Stimulated activated effector memory CD8-positive, alpha-beta T cell treated with anti-CD3 and anti-CD28 coated beads, Interleukin-12 subunit alpha, Interleukin-12 subunit beta, amount 100 ng/mL, for 72 hours (primary cell): ENCODE results near the gene SLC26A4.

Source experiments
- ATAC-seq: fragments of 150-1000 bp; cut with Tn5 transposase; 2 replicates; pipeline ENCODE4 v1.10.0; 2021
- DNase-seq, 2 donors: peaks; one replicate each; pipeline ENCODE4 v3.0.0; 2021 to 2022; ENCODE audit warnings: low spot score in 2 of 2
- H3K27ac Mint-ChIP-seq: one replicate; pipeline ENCODE4 v1.8.0; 2022; ENCODE audit warnings: mild to moderate bottlenecking, mixed read lengths
- H3K36me3 Mint-ChIP-seq: one replicate; pipeline ENCODE4 v1.8.0; 2022; ENCODE audit warnings: mild to moderate bottlenecking, mixed read lengths
- H3K4me1 Mint-ChIP-seq: one replicate; pipeline ENCODE4 v1.8.0; 2022; ENCODE audit warnings: mixed read lengths
- H3K4me3 Mint-ChIP-seq: one replicate; pipeline ENCODE4 v1.8.0; 2022; ENCODE audit warnings: mild to moderate bottlenecking, mixed read lengths
- H3K9me3 Mint-ChIP-seq: one replicate; pipeline ENCODE4 v1.8.0; 2022; ENCODE audit warnings: mixed read lengths

Gene SLC26A4

GRCh38 chr7:107642501-107642900, 18.1 kb upstream of the SLC26A4 start:
- H3K9me3 Mint-ChIP-seq: peaks cover 5% of the 10 kb centered on the region
- H3K36me3 Mint-ChIP-seq: no peaks in the 10 kb centered on the region
- no peak overlapping the region for H3K27ac Mint-ChIP-seq
- DNase-seq (no peak), ATAC-seq (no peak)
- no peak overlapping the region for H3K4me3 Mint-ChIP-seq
- H3K4me1 Mint-ChIP-seq: peaks cover 11% of the 10 kb centered on the region

GRCh38 chr7:107643407-107643806, 17.2 kb upstream of the SLC26A4 start:
- peaks cover 4% of the 10 kb centered on the region for H3K9me3 Mint-ChIP-seq
- H3K36me3 Mint-ChIP-seq: no peaks in the 10 kb centered on the region
- H3K4me3 Mint-ChIP-seq: no peak overlapping the region
- ATAC-seq (no peak), DNase-seq (no peak)
- peaks cover 8% of the 10 kb centered on the region for H3K4me1 Mint-ChIP-seq
- H3K27ac Mint-ChIP-seq: no peak overlapping the region

GRCh38 chr7:107643938-107644308, 16.7 kb upstream of the SLC26A4 start:
- Mint-ChIP-seq H3K4me3 (no peak overlapping the region), H3K9me3 (peaks cover 4% of the 10 kb centered on the region), H3K36me3 (no peaks in the 10 kb centered on the region), H3K27ac (no peak overlapping the region), H3K4me1 (peaks cover 6% of the 10 kb centered on the region)
- ATAC-seq (no peak), DNase-seq (no peak)

GRCh38 chr7:107644309-107644974, 16.2 kb upstream of the SLC26A4 start:
- ATAC-seq (no peak), DNase-seq (no peak)
- Mint-ChIP-seq H3K36me3 (no peaks in the 10 kb centered on the region), H3K27ac (no peak overlapping the region), H3K9me3 (peaks cover 4% of the 10 kb centered on the region), H3K4me1 (peaks cover 6% of the 10 kb centered on the region), H3K4me3 (no peak overlapping the region)

- no peak overlapping the region for H3K4me3 Mint-ChIP-seq
- ATAC-seq: no peak
- H3K9me3 Mint-ChIP-seq: no peaks in the 10 kb centered on the region
- H3K36me3 Mint-ChIP-seq: no peaks in the 10 kb centered on the region
- DNase-seq: no peak
- peaks cover 6% of the 10 kb centered on the region for H3K4me1 Mint-ChIP-seq
- no peak overlapping the region for H3K27ac Mint-ChIP-seq
These were observed 8.0 kb upstream of the SLC26A4 start for GRCh38 chr7:107652642-107653041.

GRCh38 chr7:107658467-107658866, 2.2 kb upstream of the SLC26A4 start:
- H3K36me3 Mint-ChIP-seq: no peaks in the 10 kb centered on the region
- no peak for DNase-seq
- H3K27ac Mint-ChIP-seq: no peak overlapping the region
- no peak overlapping the region for H3K4me3 Mint-ChIP-seq
- no peaks in the 10 kb centered on the region for H3K9me3 Mint-ChIP-seq
- H3K4me1 Mint-ChIP-seq: peaks cover 38% of the 10 kb centered on the region
- ATAC-seq: no peak

GRCh38 chr7:107659666-107660065, 962 bp upstream of the SLC26A4 start:
- DNase-seq (peak in 1 of 2 donors; percentile 67), ATAC-seq (peak; percentile 88)
- Mint-ChIP-seq H3K9me3 (no peaks in the 10 kb centered on the region), H3K36me3 (no peaks in the 10 kb centered on the region), H3K4me3 (peak overlapping the region; percentile 80), H3K27ac (peak overlapping the region; percentile 4), H3K4me1 (peaks cover 38% of the 10 kb centered on the region)

- peak; percentile 18 to 77 for DNase-seq
- H3K36me3 Mint-ChIP-seq: no peaks in the 10 kb centered on the region
- no peak overlapping the region for H3K27ac Mint-ChIP-seq
- peak overlapping the region; percentile 80 for H3K4me3 Mint-ChIP-seq
- no peaks in the 10 kb centered on the region for H3K9me3 Mint-ChIP-seq
- peak; percentile 58 for ATAC-seq
- H3K4me1 Mint-ChIP-seq: peaks cover 31% of the 10 kb centered on the region
These were observed 645 bp downstream of the SLC26A4 start for GRCh38 chr7:107661081-107661864.

GRCh38 chr7:107661865-107662379, 1.3 kb downstream of the SLC26A4 start:
- no peaks in the 10 kb centered on the region for H3K9me3 Mint-ChIP-seq
- DNase-seq (no peak), ATAC-seq (no peak)
- H3K4me1 Mint-ChIP-seq: peaks cover 31% of the 10 kb centered on the region
- H3K36me3 Mint-ChIP-seq: no peaks in the 10 kb centered on the region
- peak overlapping the region; percentile 80 for H3K4me3 Mint-ChIP-seq
- H3K27ac Mint-ChIP-seq: no peak overlapping the region

- no peak overlapping the region for H3K27ac Mint-ChIP-seq
- peaks cover 31% of the 10 kb centered on the region for H3K4me1 Mint-ChIP-seq
- H3K9me3 Mint-ChIP-seq: no peaks in the 10 kb centered on the region
- no peak for ATAC-seq
- no peak overlapping the region for H3K4me3 Mint-ChIP-seq
- H3K36me3 Mint-ChIP-seq: no peaks in the 10 kb centered on the region
- DNase-seq: no peak
These were observed 2.6 kb downstream of the SLC26A4 start for GRCh38 chr7:107663196-107663595.

GRCh38 chr7:107666790-107667189, 6.2 kb downstream of the SLC26A4 start:
- DNase-seq (no peak), ATAC-seq (no peak)
- peaks cover 3% of the 10 kb centered on the region for H3K4me1 Mint-ChIP-seq
- no peaks in the 10 kb centered on the region for H3K9me3 Mint-ChIP-seq
- no peak overlapping the region for H3K27ac Mint-ChIP-seq
- H3K4me3 Mint-ChIP-seq: no peak overlapping the region
- H3K36me3 Mint-ChIP-seq: no peaks in the 10 kb centered on the region

- H3K4me1 Mint-ChIP-seq: no peaks in the 10 kb centered on the region
- no peak overlapping the region for H3K4me3 Mint-ChIP-seq
- no peak for ATAC-seq
- H3K36me3 Mint-ChIP-seq: no peaks in the 10 kb centered on the region
- H3K27ac Mint-ChIP-seq: no peak overlapping the region
- no peak for DNase-seq
- no peaks in the 10 kb centered on the region for H3K9me3 Mint-ChIP-seq
These were observed 6.7 kb downstream of the SLC26A4 start for GRCh38 chr7:107667341-107667740.

- no peaks in the 10 kb centered on the region for H3K4me1 Mint-ChIP-seq
- peak; percentile 40 for ATAC-seq
- no peak overlapping the region for H3K27ac Mint-ChIP-seq
These were observed 7.7 kb downstream of the SLC26A4 start for GRCh38 chr7:107668296-107668695.

GRCh38 chr7:107672183-107672582, 11.6 kb downstream of the SLC26A4 start:
- Mint-ChIP-seq H3K4me3 (no peak overlapping the region), H3K9me3 (no peaks in the 10 kb centered on the region), H3K4me1 (no peaks in the 10 kb centered on the region), H3K27ac (no peak overlapping the region), H3K36me3 (no peaks in the 10 kb centered on the region)
- DNase-seq (no peak), ATAC-seq (no peak)

More at GRCh38 chr7:107668296-107668695, 7.7 kb downstream of the SLC26A4 start:
- H3K9me3 Mint-ChIP-seq: no peaks in the 10 kb centered on the region
- no peaks in the 10 kb centered on the region for H3K36me3 Mint-ChIP-seq
- H3K4me3 Mint-ChIP-seq: no peak overlapping the region
- DNase-seq: no peak

GRCh38 chr7:107676249-107676648, 15.6 kb downstream of the SLC26A4 start:
- no peak for DNase-seq
- no peaks in the 10 kb centered on the region for H3K36me3 Mint-ChIP-seq
- H3K9me3 Mint-ChIP-seq: no peaks in the 10 kb centered on the region
- H3K4me1 Mint-ChIP-seq: peaks cover 6% of the 10 kb centered on the region
- no peak for ATAC-seq
- no peak overlapping the region for H3K4me3 Mint-ChIP-seq
- H3K27ac Mint-ChIP-seq: no peak overlapping the region
